Activated CD4-positive, alpha-beta memory T cell treated with anti-CD3 and anti-CD28 coated beads, Interleukin-2, amount 10 ng/mL, durations not matched to agents 7 days and 5 days (primary cell): ENCODE data around the gene ELL. TPM values are rescaled to one million over a fixed set of nuclear protein-coding genes. Genes with fewer than 3 reads are reported as not detected.

Source experiments
- CTCF ChIA-PET: fragments of 350-600 bp; sonication (Branson Sonifier 250); formaldehyde crosslinking; loops from one replicate; lab custom pipeline; 2021; ENCODE audit warnings: antibody characterized with exemption, inconsistent platforms; lab: Charles Lee
- POLR2A ChIA-PET: fragments of 350-600 bp; sonication (Branson Sonifier 250); formaldehyde crosslinking; loops from one replicate; lab custom pipeline; 2021; ENCODE audit warnings: antibody characterized with exemption; lab: Charles Lee
- DNase-seq: peaks from one replicate; pipeline ENCODE4 v3.0.0-alpha.2; 2020
- H3K27ac Mint-ChIP-seq: one replicate; pipeline ENCODE4 v1.8.0; 2021; ENCODE audit warnings: mild to moderate bottlenecking, mixed read lengths
- H3K27me3 Mint-ChIP-seq: one replicate; pipeline ENCODE4 v1.8.0; 2021; ENCODE audit warnings: mixed read lengths
- H3K36me3 Mint-ChIP-seq: one replicate; pipeline ENCODE4 v1.8.0; 2021; ENCODE audit warnings: low read depth, mixed read lengths
- H3K4me1 Mint-ChIP-seq: one replicate; pipeline ENCODE4 v1.8.0; 2021; ENCODE audit warnings: mixed read lengths
- H3K4me3 Mint-ChIP-seq: one replicate; pipeline ENCODE4 v1.8.0; 2021; ENCODE audit warnings: mild to moderate bottlenecking, mixed read lengths
- H3K9me3 Mint-ChIP-seq: one replicate; pipeline ENCODE4 v1.8.0; 2021; ENCODE audit warnings: mixed read lengths
- total RNA-seq, 2 experiments: library from RNA; stranded (reverse); gene quantifications; one replicate each; pipeline ENCODE4 v1.2.3, GENCODE V29; 2021

Gene ELL
- total RNA-seq, 2 experiments from 2014 or later, result 26.2 to 26.3 TPM

GRCh38 chr19:18429717-18430416 lies 92.0 kb downstream of the ELL start:
- DNase-seq, result peak; percentile 52
- peaks cover 40% of the 10 kb centered on the region for H3K4me1 Mint-ChIP-seq
- no peaks in the 10 kb centered on the region for H3K27me3 Mint-ChIP-seq
- H3K4me3 Mint-ChIP-seq, result peak overlapping the region; percentile 56
- ChIA-PET POLR2A (interaction anchor here (1.5 to 3.2 kb wide), 5 partner anchors 7 to 150 kb away, joined by 3 to 29 read pairs (median 15); partner anchors contain the start of gene SSBP4), CTCF (interaction anchor here (1.8 kb wide), 1 partner anchor 41 kb away, joined by 4 read pairs; no protein-coding TSS in a partner anchor)
- H3K27ac Mint-ChIP-seq, result peak overlapping the region; percentile 82
- peaks cover 15% of the 10 kb centered on the region for H3K36me3 Mint-ChIP-seq
- no peaks in the 10 kb centered on the region for H3K9me3 Mint-ChIP-seq

DNA sequence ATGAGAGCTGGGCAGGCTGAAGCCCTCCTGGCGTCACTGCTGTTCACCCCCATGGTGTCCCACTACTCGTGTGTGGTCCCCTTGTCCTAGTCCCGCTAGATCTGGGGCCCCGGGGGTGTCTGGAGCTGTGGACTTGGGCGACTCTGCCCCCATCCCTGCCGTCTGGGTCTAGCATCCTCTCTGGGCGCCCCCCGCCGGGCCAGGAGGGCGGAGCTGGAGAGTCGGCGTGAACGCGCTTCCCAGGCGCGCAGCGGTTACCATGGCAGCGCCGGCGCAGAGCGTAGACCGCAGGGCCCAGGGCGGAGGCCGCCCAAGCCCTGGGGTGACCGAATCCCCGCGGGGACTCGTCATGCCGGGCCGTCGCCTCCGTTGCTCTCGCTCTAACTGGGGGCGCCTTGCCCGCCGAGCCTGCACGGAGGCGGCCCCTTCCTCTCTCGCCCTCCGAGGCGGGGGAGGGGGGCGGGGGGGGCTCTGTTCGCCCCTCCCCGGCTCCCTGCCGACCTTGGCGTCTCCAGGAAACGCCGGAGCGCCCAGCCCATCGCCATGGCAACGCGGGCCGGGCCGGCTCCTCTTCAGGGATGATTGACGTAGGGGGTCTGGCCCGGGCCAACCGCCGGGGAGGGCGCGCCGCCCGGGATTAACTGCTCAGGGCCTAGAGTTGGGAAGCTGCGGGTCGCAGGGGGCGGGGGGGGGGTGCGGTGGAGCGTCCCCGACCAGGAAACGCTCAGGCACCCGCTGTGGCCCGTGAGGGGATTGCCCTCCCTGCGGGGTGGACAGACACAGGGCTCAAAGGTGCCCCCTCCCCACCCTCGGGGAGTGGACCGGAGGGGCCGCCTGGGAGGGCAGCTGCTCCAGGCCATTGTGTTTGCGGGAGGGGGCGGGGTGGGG lies 92.8 kb downstream of the ELL start:
- Mint-ChIP-seq H3K4me3 (peak overlapping the region; percentile 56), H3K9me3 (no peaks in the 10 kb centered on the region), H3K36me3 (peaks cover 10% of the 10 kb centered on the region), H3K27me3 (no peaks in the 10 kb centered on the region), H3K27ac (peak overlapping the region; percentile 67), H3K4me1 (peaks cover 43% of the 10 kb centered on the region)
- ChIA-PET POLR2A (interaction anchor here (0.6 to 2.8 kb wide), 6 partner anchors 9 to 155 kb away, joined by 3 to 29 read pairs (median 5); partner anchors contain the start of genes IQCN and SSBP4), CTCF (interaction anchor here (0.6 to 1.8 kb wide), 2 partner anchors 40 to 500 kb away, joined by 3 to 4 read pairs; no protein-coding TSS in a partner anchor)
- DNase-seq, result peak; percentile 87

DNA sequence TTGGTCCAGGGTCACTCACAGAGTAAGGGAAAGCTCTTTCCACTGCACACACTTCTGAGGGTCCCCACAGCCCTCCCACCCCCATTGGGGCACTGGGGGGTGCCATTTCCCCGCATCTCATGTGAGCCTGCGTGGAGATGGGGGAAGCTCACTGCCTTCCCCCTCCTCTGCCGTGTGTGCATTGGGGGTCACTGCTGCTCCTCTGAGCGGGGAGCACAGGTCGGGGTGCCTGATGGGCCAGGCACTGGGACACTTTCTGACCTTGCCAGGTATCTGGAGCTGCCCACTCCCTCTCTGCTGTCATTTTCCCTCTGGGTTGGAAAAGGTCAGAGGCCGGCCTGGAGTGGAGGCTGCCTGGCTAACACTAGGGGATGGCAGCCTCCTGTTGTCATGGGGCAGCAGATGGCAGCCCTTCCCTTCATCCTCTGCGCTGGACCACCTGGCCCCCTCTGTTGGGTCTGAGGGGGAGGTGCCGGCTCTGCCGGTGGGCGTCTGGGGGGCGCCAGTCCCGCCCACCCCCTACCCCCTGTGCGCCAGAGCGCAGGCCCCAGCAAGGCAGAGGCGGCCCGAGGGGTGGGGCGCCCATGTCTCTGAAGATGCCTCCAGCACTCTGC lies 93.6 kb downstream of the ELL start:
- Mint-ChIP-seq H3K27ac (no peak overlapping the region), H3K9me3 (no peaks in the 10 kb centered on the region), H3K27me3 (no peaks in the 10 kb centered on the region), H3K36me3 (peaks cover 12% of the 10 kb centered on the region), H3K4me3 (no peak overlapping the region), H3K4me1 (peaks cover 50% of the 10 kb centered on the region)
- ChIA-PET POLR2A (interaction anchor here (1.2 to 2.8 kb wide), 5 partner anchors 9 to 148 kb away, joined by 3 to 29 read pairs (median 6); partner anchors contain the start of gene SSBP4), CTCF (interaction anchor here (0.6 to 1.8 kb wide), 2 partner anchors 39 to 501 kb away, joined by 3 to 4 read pairs; no protein-coding TSS in a partner anchor)
- DNase-seq, result no peak

DNA sequence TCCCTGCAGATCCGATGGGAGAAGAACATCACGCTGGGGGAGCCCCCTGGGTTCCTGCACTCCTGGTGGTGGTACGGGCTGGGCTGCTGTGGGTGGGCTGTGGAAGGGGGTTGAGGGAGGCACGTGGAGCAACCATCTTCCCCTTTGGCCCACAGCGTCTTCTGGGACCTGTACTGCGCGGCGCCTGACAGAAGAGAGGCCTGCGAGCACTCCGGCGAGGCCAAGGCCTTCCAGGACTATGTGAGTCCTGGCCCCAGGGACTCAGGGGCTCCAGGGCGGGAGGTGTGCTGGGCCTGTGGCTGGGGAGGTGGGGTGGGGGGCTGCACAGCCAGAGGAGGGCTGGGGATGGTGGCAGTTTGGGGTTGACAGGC lies 94.1 kb downstream of the ELL start:
- peaks cover 18% of the 10 kb centered on the region for H3K36me3 Mint-ChIP-seq
- no peaks in the 10 kb centered on the region for H3K27me3 Mint-ChIP-seq
- H3K4me3 Mint-ChIP-seq, result no peak overlapping the region
- no peak for DNase-seq
- ChIA-PET CTCF (no interaction called here), POLR2A (interaction anchor here (2.0 to 2.8 kb wide), 3 partner anchors 8 to 147 kb away, joined by 6 to 29 read pairs (median 15); partner anchors contain the start of gene SSBP4)
- no peaks in the 10 kb centered on the region for H3K9me3 Mint-ChIP-seq
- no peak overlapping the region for H3K27ac Mint-ChIP-seq
- H3K4me1 Mint-ChIP-seq, result peaks cover 55% of the 10 kb centered on the region

- CTCF ChIA-PET, result no interaction called here
- Mint-ChIP-seq H3K27ac (no peak overlapping the region), H3K4me1 (peaks cover 58% of the 10 kb centered on the region), H3K4me3 (no peak overlapping the region), H3K27me3 (no peaks in the 10 kb centered on the region), H3K36me3 (peaks cover 18% of the 10 kb centered on the region), H3K9me3 (no peaks in the 10 kb centered on the region)
- POLR2A ChIA-PET, result interaction anchor here (2.8 kb wide), 1 partner anchor 8 kb away, joined by 29 read pairs; the partner anchor contains the start of gene SSBP4
- no peak for DNase-seq
Measured at GRCh38 chr19:18427080-18427742, 94.7 kb downstream of the ELL start.

DNA sequence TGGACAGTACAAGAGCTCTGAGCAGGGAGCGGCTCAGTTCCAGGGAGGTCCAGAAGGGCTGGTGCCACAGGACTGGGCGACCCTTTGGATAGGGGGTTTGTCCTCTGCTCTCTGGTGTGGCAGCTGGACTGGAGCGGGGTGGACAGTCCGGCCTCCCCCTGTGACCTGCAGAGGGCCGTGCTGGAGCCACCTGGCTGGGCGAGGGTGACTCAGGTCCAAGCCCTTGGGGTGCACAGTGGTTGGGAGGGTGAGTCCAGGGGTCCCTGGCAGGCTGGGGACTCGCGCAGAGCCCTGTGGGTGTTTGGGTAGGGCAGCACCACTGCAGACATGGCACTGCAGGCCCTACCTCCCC lies 95.5 kb downstream of the ELL start:
- ChIA-PET CTCF (no interaction called here), POLR2A (interaction anchor here (0.8 kb wide), 1 partner anchor 90 kb away, joined by 3 read pairs; no protein-coding TSS in a partner anchor)
- no peak overlapping the region for H3K4me3 Mint-ChIP-seq
- peaks cover 13% of the 10 kb centered on the region for H3K36me3 Mint-ChIP-seq
- no peaks in the 10 kb centered on the region for H3K9me3 Mint-ChIP-seq
- H3K27me3 Mint-ChIP-seq, result no peaks in the 10 kb centered on the region
- DNase-seq, result no peak
- no peak overlapping the region for H3K27ac Mint-ChIP-seq
- peaks cover 64% of the 10 kb centered on the region for H3K4me1 Mint-ChIP-seq

GRCh38 chr19:18425515-18426415 lies 96.1 kb downstream of the ELL start:
- H3K27me3 Mint-ChIP-seq, result no peaks in the 10 kb centered on the region
- ChIA-PET POLR2A (interaction anchor here (0.5 to 0.8 kb wide), 2 partner anchors 91 to 133 kb away, joined by 3 to 4 read pairs; no protein-coding TSS in a partner anchor), CTCF (no interaction called here)
- H3K4me1 Mint-ChIP-seq, result peaks cover 70% of the 10 kb centered on the region
- H3K27ac Mint-ChIP-seq, result peak overlapping the region; percentile 48
- DNase-seq, result no peak
- no peaks in the 10 kb centered on the region for H3K9me3 Mint-ChIP-seq
- no peak overlapping the region for H3K4me3 Mint-ChIP-seq
- H3K36me3 Mint-ChIP-seq, result peaks cover 15% of the 10 kb centered on the region

GRCh38 chr19:18424890-18425514 lies 96.9 kb downstream of the ELL start:
- CTCF ChIA-PET, result no interaction called here
- Mint-ChIP-seq H3K4me1 (peaks cover 71% of the 10 kb centered on the region), H3K9me3 (no peaks in the 10 kb centered on the region), H3K27ac (peak overlapping the region; percentile 23), H3K27me3 (no peaks in the 10 kb centered on the region), H3K36me3 (peaks cover 17% of the 10 kb centered on the region), H3K4me3 (no peak overlapping the region)
- POLR2A ChIA-PET, result no interaction called here
- DNase-seq, result no peak

GRCh38 chr19:18424122-18424889 lies 97.6 kb downstream of the ELL start:
- no peaks in the 10 kb centered on the region for H3K27me3 Mint-ChIP-seq
- ChIA-PET CTCF (interaction anchor here (0.6 kb wide), 1 partner anchor 554 kb away, joined by 3 read pairs; no protein-coding TSS in a partner anchor), POLR2A (interaction anchor here (2.8 kb wide), 2 partner anchors 7 to 12 kb away, joined by 10 to 17 read pairs; no protein-coding TSS in a partner anchor)
- peaks cover 15% of the 10 kb centered on the region for H3K36me3 Mint-ChIP-seq
- DNase-seq, result no peak
- H3K9me3 Mint-ChIP-seq, result no peaks in the 10 kb centered on the region
- peaks cover 64% of the 10 kb centered on the region for H3K4me1 Mint-ChIP-seq
- no peak overlapping the region for H3K4me3 Mint-ChIP-seq
- H3K27ac Mint-ChIP-seq, result no peak overlapping the region

DNA sequence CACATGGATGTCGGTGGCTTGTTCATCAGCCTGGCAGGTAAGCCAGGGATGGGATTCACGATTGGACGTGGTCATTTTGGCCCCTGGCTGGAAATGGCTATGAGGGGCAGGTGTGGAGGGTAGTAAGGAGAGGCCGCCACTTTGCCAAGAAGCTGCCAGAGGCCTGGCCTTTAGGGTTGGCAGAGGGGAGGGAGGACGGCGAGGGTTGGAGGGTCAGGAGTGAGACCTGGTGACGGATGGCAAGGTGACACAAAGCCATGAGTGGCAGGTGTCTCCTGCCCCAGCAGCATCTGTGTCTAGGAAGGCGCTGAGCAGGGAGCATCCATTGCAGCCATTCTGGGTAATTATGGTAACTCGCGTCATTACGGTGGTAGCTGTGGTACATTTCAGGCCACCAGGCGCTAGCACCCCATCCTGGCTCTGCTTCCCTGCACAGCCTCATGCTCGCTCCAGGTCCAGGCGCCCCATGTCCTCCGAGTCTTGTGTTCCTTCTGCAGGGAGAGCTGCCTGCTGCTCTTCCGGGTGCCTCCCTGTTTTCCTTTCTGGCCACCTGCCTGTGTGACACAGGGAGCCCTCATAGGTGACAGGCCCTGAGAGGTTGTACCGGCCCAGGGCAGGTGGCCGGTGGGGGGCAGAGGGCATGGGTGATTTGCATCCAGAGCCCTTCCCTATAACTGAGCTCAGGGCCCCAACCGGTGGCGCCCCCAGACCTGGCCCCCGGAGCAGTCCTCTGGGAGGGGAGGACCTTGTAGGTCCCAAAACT lies 98.4 kb downstream of the ELL start:
- DNase-seq, result no peak
- Mint-ChIP-seq H3K36me3 (peaks cover 15% of the 10 kb centered on the region), H3K27ac (peak overlapping the region; percentile 91), H3K4me3 (peak overlapping the region; percentile 94), H3K27me3 (no peaks in the 10 kb centered on the region), H3K4me1 (peaks cover 66% of the 10 kb centered on the region), H3K9me3 (no peaks in the 10 kb centered on the region)
- POLR2A ChIA-PET, result interaction anchor here (0.9 to 2.8 kb wide), 4 partner anchors 8 to 142 kb away, joined by 3 to 17 read pairs (median 6); partner anchors contain the start of gene JUND
- CTCF ChIA-PET, result interaction anchor here (0.6 kb wide), 1 partner anchor 553 kb away, joined by 3 read pairs; no protein-coding TSS in a partner anchor
